K562 (cell line): Measurements from ENCODE around the gene ME3. TPM values are rescaled to one million over a fixed set of nuclear protein-coding genes. Genes with fewer than 3 reads are reported as not detected.

Experiments
- ATAC-seq: fragments of 200-7000 bp; cut with Tn5 transposase; 3 replicates; pipeline ENCODE4 v1.9.1; 2020; ENCODE audit warnings: moderate library complexity
- BruUV-seq: library from RNA; stranded (reverse); fragments of 400-500 nt; replicated peaks from 2 replicates; lab custom pipeline; 2021; lab: Mats Ljungman, UMichigan
- CTCF ChIA-PET: fragments of 300-600 bp; formaldehyde crosslinking; extraction: SDS; loops from one replicate; lab custom pipeline; 2021; ENCODE audit warnings: low intra/inter-chr PET ratio; lab: Yijun Ruan, JAX
- POLR2A ChIA-PET: fragments of 300-600, 350-650 bp; sonication (Branson Sonifier 250); formaldehyde crosslinking; extraction: SDS; loops from one replicate; lab custom pipeline; 2021; ENCODE audit warnings: antibody characterized with exemption, inconsistent platforms; lab: Yijun Ruan, JAX
- DNase-seq, 4 experiments: peaks; one replicate each; pipeline versions ENCODE4 v3.0.0 to v3.0.0-alpha.2; 2011 to 2018; ENCODE audit warnings: low spot score in 3 of 4, mixed read lengths in 3 of 4; ENCODE audit errors: extremely low read depth in 1 of 4
- FAIRE-seq: peaks from 2 replicates; lab custom pipeline; 2011; peaks lifted over from hg19 to GRCh38; lab: Jason Lieb, UNC
- H2AFZ ChIP-seq: 2 replicates; pipeline ENCODE4 v1.6.0; 2011; ENCODE audit warnings: low read depth, low read length, control low read depth, inconsistent platforms
- H3K27ac ChIP-seq: fragments of 200-600 bp; 3 replicates; pipeline ENCODE4 v1.8.0; 2011; ENCODE audit warnings: low read depth, mild to moderate bottlenecking, control low read depth, inconsistent platforms, low read length, moderate library complexity, mixed read lengths; ENCODE audit errors: extremely low read depth
- H3K27me3 ChIP-seq, 2 experiments: fragments of 300-600 bp in 1 of 2; 2 replicates in 1 of 2; 3 replicates in 1 of 2; pipeline versions ENCODE4 v1.6.0 to v1.8.0; 2011; ENCODE audit warnings: inconsistent platforms in 2 of 2, low read length in 2 of 2, mild to moderate bottlenecking in 1 of 2, mixed read lengths in 1 of 2, moderate library complexity in 1 of 2; ENCODE audit not compliant: control insufficient read depth in 2 of 2, insufficient read depth in 2 of 2
- H3K36me3 ChIP-seq: fragments of 300-600 bp; 3 replicates; pipeline ENCODE4 v1.8.0; 2011; ENCODE audit warnings: mild to moderate bottlenecking, low read length, inconsistent platforms; ENCODE audit not compliant: control insufficient read depth, insufficient read depth
- H3K4me1 ChIP-seq, 2 experiments: fragments of 200-600 bp in 1 of 2; replicated peaks in 1 of 2; 2 replicates in 1 of 2; 3 replicates in 1 of 2; pipeline versions ENCODE4 v1.5.1 to v1.8.0; 2011; ENCODE audit warnings: inconsistent platforms in 2 of 2, low read length in 2 of 2, mild to moderate bottlenecking in 1 of 2, mixed read lengths in 1 of 2, moderate library complexity in 1 of 2; ENCODE audit not compliant: control insufficient read depth in 2 of 2, insufficient read depth in 2 of 2
- H3K4me2 ChIP-seq: 2 replicates; pipeline ENCODE4 v1.6.1; 2011; ENCODE audit warnings: low read length, control low read depth, inconsistent platforms, mixed read lengths; ENCODE audit not compliant: insufficient read depth
- H3K4me3 ChIP-seq: fragments of 200-600 bp; sonication (generic), shearing (Covaris generic); 2 replicates; pipeline ENCODE4 v1.5.1; 2016; ENCODE audit warnings: control low read depth, inconsistent platforms
- H3K79me2 ChIP-seq: fragments of 200-600 bp; 3 replicates; pipeline ENCODE4 v1.8.0; 2011; ENCODE audit warnings: low read length, inconsistent platforms; ENCODE audit not compliant: control insufficient read depth, insufficient read depth
- H3K9ac ChIP-seq, 2 experiments: 2 replicates each; pipeline versions ENCODE4 v1.6.0 to v1.6.1; 2011; ENCODE audit warnings: low read depth in 2 of 2, low read length in 2 of 2, control low read depth in 1 of 2, inconsistent platforms in 1 of 2, mild to moderate bottlenecking in 1 of 2, mixed read lengths in 1 of 2; ENCODE audit not compliant: insufficient read depth in 1 of 2
- H3K9me1 ChIP-seq: one replicate; pipeline ENCODE4 v1.6.0; 2011; ENCODE audit warnings: inconsistent platforms, mild to moderate bottlenecking, low read length, moderate library complexity; ENCODE audit not compliant: control insufficient read depth, insufficient read depth
- H3K9me3 ChIP-seq: replicated peaks from 2 replicates; pipeline ENCODE4 v1.5.1; 2011; ENCODE audit warnings: low read depth, low read length, inconsistent platforms; ENCODE audit not compliant: control insufficient read depth, insufficient read depth
- H4K20me1 ChIP-seq: replicated peaks from 2 replicates; pipeline ENCODE4 v1.6.1; 2011; ENCODE audit warnings: low read length, inconsistent platforms, mixed read lengths; ENCODE audit not compliant: control insufficient read depth, insufficient read depth
- ATF6 ChIP-seq: sonication (generic); formaldehyde crosslinking; IDR thresholded peaks from 2 replicates; pipeline ENCODE4 v1.4.0; 2020; ENCODE audit warnings: mild to moderate bottlenecking, missing genetic modification reagents
- ATF7 ChIP-seq: fragments of 450-650 bp; IDR thresholded peaks from 2 replicates; pipeline ENCODE4 v1.7.1; 2014; ENCODE audit warnings: mild to moderate bottlenecking, moderate library complexity
- DDX20 ChIP-seq: fragments of 450-650 bp; IDR thresholded peaks from 2 replicates; pipeline ENCODE4 v1.6.1; 2016; ENCODE audit warnings: missing genetic modification characterization, low read depth, mild to moderate bottlenecking, missing compliant biosample characterization, moderate library complexity
- PCBP2 ChIP-seq: fragments of 200-400 bp; formaldehyde crosslinking; IDR thresholded peaks from 2 replicates; pipeline ENCODE4 v1.6.1; 2018; ENCODE audit warnings: low read length, low read depth, mild to moderate bottlenecking, moderate library complexity; ENCODE audit not compliant: poor library complexity, severe bottlenecking
- RREB1 ChIP-seq: fragments of 250-450 bp; sonication (Bioruptor Pico); IDR thresholded peaks from 2 replicates; pipeline ENCODE4 v1.4.0; 2020
- SMAD4 ChIP-seq: fragments of 250-450 bp; sonication (Bioruptor Pico); conservative IDR thresholded peaks from 2 replicates; pipeline ENCODE4 v1.8.0; 2021; ENCODE audit warnings: inconsistent platforms, mild to moderate bottlenecking, moderate library complexity
- SMARCA5 ChIP-seq: fragments of 450-650 bp; IDR thresholded peaks from 2 replicates; pipeline ENCODE4 v1.6.1; 2016
- ZNF324 ChIP-seq: fragments of 250-450 bp; sonication (Bioruptor Pico); IDR thresholded peaks from 2 replicates; pipeline ENCODE4 v1.4.0; 2020; ENCODE audit warnings: mild to moderate bottlenecking
- ZNF696 ChIP-seq: fragments of 250-450 bp; sonication (Bioruptor Pico); conservative IDR thresholded peaks from 2 replicates; pipeline ENCODE4 v1.4.0; 2020; ENCODE audit warnings: mild to moderate bottlenecking, moderate library complexity
- WGBS: fragments of 100-300 bp; shearing (Covaris generic); methylation state at CpG from one replicate; pipeline ENCODE4 v1.1.6; 2016; ENCODE audit warnings: low coverage, mixed read lengths; ENCODE audit not compliant: insufficient coverage; ENCODE audit errors: missing lambda C conversion rate; 5-methylcytosine and 5-hydroxymethylcytosine counted together
- in situ Hi-C: fragments of 300-500 bp; cut with MboI; formaldehyde crosslinking; loops from 4 replicates; pipeline ENCODE4 v1.15.0; 2018; ENCODE audit warnings: inconsistent platforms, mixed read lengths
- intact Hi-C: fragments of 100-400 bp; cut with micrococcal nuclease; formaldehyde crosslinking; loops from 2 replicates; pipeline ENCODE4 v1.14.2; 2022
- polyA plus RNA-seq, 8 experiments: library from polyadenylated mRNA; depleted of rRNA in 4 of 8; stranded (reverse) in 5 of 8; unstranded in 3 of 8; fragments of >200 nt; fragmentation: Nextera tagmentation in 2 of 8; fragmentation: Illumina TruSeq in 1 of 8; extraction: Ambion mirVana in 2 of 8; extraction: Trizol in 1 of 8; gene quantifications; 2 replicates each; pipeline versions ENCODE4 v1.2.1 to v1.2.3, GENCODE V29; 2011 to 2014; ENCODE audit warnings: inconsistent platforms in 1 of 8, missing spikeins in 1 of 8
- total RNA-seq, 7 experiments: library from RNA; depleted of rRNA in 6 of 7; stranded (reverse); fragments of >200 nt in 6 of 7; fragmentation: Illumina TruSeq in 2 of 7; extraction: Trizol in 2 of 7; gene quantifications; 2 replicates each; pipeline versions ENCODE4 v1.2.1 to v1.2.3, GENCODE V29; 2011 to 2021; ENCODE audit warnings: low replicate concordance in 1 of 7
- TF ChIP-seq, protein P1 (sequence below): sonication (generic); formaldehyde crosslinking; IDR thresholded peaks from 2 replicates; pipeline ENCODE4 v1.8.0; 2022; ENCODE audit warnings: mild to moderate bottlenecking, low read depth, missing genetic modification reagents

Gene ME3
- total and polyA plus RNA-seq, 9 of the 15 experiments (the other 6 are each of a cell fraction or from before 2014, with no cell fraction given), result not detected

DNA sequence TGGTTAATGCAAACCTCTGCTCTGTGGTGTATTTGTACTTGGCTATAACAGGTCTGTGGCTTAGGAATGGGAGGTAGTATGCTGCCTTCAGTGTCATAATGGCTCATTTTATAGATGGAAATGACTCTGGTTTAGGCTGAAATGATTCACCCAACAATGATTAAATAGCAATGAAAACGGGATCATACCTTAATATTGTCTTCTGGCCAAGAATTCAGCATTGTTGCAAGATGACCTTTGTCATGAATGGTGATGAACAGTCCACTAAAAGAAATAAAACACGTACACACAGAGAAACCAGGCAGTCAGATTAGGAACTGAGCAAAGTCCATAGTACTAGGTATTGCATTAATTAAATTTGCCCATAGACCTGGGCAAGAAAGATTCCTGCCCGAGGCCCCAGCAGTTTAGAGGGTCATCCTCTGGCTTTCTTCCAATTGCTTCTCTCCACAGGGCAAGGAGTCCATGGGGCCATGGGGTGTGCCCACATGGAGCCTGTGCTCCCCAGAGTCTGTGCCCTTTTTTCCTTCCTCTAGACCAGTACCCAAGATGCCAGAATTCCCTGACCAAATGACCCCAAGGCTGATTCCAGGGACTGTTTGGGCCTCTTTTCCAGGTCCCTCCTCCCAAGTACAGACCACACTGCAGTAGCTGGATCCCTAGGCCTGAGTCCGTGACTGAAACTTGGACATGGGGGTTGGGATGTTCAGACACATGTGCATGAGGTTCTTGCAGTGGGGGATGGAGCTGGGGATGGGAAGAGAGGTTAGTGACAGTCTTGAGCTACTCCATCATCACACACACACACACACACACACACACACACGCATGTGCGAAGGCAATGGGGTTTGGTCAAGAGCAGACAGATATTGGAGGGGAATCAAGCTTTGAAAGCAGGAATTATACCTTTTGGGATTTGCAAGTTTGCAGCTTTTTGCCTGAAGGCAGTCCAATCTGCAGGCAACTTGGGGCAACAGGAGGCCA is 163.5 kb downstream of the ME3 start:
- Histone ChIP-seq H3K9me1 (no peaks in the 10 kb centered on the region), H3K36me3 (no peaks in the 10 kb centered on the region), H4K20me1 (no peaks in the 10 kb centered on the region), H3K79me2 (no peaks in the 10 kb centered on the region), H2AFZ (no peak overlapping the region), H3K4me3 (no peak overlapping the region), H3K9ac (no peak overlapping the region), H3K27ac (no peak overlapping the region), H3K4me1 (peaks cover 0 to 12% of the 10 kb centered on the region in 2 experiments; a peak in 2 of 5 replicates), H3K9me3 (peaks cover 3% of the 10 kb centered on the region; the same call in 1 of the 2 replicates), H3K4me2 (no peak overlapping the region), H3K27me3 (no peaks in the 10 kb centered on the region)
- DNase-seq (no peak), FAIRE-seq (no peak), ATAC-seq (no peak)
- in situ Hi-C loops (no loop called here), intact Hi-C loops (no loop called here)
- ChIA-PET CTCF (no interaction called here), POLR2A (no interaction called here)
- no TSS peak for BruUV-seq
- WGBS, result 14% methylated on average over 6 of the region's 6 CpGs
- TF ChIP-seq PCBP2 (no peak), RREB1 (CRISPR knock-in tag) (no peak), SMARCA5 (no peak), ATF6 (CRISPR knock-in tag) (no peak), ZNF324 (CRISPR knock-in tag) (no peak), ZNF696 (CRISPR knock-in tag) (no peak), SMAD4 (no peak), DDX20 (tag) (no peak), ATF7 (no peak)
- TF ChIP-seq, protein P1, sequence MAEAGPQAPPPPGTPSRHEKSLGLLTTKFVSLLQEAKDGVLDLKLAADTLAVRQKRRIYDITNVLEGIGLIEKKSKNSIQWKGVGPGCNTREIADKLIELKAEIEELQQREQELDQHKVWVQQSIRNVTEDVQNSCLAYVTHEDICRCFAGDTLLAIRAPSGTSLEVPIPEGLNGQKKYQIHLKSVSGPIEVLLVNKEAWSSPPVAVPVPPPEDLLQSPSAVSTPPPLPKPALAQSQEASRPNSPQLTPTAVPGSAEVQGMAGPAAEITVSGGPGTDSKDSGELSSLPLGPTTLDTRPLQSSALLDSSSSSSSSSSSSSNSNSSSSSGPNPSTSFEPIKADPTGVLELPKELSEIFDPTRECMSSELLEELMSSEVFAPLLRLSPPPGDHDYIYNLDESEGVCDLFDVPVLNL (CRISPR knock-in tag), result no peak
